HG03280 (cell line): ENCODE data around the gene RIMBP2.

Experiments
- ATAC-seq: cut with Tn5 transposase; IDR thresholded peaks from one replicate; pipeline ENCODE4 v1.9.1; 2021; ENCODE audit warnings: mild to moderate bottlenecking, moderate library complexity; ENCODE audit not compliant: unreplicated experiment

The RIMBP2 gene

DNA sequence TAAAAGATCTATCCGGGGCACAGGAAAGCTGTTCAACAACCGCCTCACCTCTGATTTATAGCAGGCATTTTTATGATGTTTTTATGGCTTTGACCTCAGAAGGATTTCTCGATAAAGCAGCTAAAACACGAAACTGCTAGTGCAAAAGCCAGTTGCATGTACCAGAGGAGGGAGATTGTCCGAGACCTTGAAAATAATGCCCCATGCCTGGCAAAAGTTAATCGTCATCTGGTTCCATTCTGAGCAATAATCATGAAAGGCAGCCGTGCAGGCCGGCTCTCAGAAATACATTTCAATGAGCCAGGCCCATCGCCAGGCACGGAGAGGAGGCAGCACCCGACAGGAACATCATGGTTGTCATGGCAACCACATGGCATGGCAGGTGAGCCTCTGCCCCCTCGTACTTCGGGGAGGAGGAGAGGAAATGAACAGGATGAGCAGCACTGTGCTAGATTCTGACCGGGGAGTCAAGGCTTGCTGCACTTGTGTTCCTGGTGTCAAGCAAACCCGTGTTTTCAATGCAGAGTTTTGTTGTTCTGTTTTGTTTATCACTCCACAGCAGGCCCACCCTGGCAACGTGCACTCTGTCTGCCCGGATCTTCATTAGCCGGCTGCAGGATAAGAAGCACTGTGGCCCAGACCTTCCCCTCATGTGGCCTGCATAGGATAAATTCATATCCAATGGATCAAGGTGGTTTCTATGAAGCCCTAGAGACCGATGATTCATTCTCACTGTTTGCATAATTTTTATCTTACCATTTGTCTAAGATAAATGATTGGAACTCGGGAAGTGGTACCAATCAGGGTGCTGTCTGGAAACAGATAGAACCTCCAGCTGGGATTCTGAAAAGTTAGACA is 160.2 kb downstream of the RIMBP2 start:
- no peak for ATAC-seq

DNA sequence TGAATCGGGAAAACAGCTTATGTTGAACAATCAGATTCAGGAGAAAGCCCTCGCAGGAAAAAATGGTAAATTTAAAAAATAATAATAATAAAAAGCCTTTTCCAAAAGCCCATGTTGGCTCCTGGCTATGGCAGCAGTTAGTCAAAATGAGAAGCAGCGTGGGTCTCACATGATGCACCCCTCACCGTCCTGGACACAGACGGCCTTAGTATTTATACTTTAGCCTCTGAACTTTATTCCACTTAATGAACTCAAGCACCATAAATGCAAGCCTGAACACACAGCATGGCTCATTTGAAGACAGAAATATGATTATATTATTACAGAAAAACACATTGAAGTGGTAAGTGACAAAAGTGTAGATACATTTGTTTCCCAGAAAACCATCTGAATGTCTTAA is 160.9 kb downstream of the RIMBP2 start:
- ATAC-seq: no peak

DNA sequence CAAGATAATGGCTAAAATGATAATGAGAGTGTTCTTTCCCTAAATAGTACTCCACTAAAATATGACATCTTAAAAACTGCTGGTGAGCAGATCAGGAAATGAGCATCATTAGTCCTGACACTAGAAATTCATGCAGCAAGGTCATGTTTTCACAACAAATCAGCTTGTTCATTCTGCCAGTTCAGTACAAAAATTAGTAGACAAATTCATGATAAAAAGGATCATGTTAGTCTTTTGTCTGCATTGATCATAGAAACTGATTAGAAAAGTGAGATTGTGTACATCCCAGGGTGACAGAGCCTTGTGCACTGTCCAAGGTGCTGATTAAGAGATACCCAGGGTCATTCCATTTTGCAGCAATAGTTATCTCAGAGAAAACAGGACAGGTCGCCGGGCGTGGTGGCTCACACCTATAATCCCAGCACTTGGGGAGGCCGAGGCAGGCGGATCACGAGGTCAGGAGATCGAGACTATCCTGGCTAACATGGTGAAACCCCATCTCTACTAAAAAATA is 163.6 kb downstream of the RIMBP2 start:
- ATAC-seq: no peak

DNA sequence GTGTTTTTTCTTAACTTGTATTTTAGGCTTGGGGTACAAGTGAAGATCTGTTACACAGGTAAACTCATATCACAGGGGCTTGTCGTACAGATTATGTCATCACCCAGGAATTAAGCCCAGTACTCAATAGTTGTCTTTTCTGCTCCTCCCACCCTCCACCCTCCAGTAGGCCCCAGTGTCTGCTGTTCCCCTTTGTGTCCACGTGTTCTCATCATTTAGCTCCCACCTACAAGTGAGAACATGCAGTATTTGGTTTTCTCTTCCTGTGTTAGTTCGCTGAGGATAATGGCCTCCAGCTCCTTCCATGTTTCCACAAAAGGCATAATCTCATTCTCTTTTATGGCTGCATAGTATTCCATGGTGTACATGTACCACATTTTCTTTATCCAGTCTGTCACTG is 166.7 kb downstream of the RIMBP2 start:
- ATAC-seq: no peak

DNA sequence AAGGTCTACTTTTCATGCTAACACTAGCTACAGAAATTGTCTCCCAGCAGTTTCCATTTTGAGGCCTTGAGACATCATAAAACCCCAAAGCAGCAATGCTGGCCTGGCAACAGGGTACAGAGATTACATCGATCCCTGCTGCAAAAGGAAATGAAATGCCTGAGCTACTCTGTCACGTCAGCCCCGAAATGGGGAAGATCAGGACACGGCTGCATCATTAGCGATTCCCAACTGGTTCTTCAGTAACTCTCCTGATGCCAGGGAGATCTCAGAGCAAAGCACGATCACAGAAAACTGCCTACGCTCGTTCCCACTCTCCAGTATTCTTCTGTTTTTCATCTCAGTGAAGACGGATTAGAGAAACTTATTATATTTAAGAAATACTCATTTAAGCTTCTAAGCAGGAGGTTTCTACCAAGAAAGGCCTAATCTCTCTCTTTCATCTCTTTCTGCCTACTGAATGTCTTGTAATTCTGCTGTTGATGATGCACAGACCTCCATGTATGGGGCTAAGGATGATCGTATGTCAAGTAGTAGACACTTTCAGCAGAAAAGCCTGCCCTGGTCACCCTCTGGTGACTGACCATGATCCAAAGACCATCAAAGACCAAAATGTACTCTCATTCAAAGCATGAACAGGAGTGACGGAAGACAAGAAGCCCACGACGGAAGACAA is 168.5 kb downstream of the RIMBP2 start:
- no peak for ATAC-seq

DNA sequence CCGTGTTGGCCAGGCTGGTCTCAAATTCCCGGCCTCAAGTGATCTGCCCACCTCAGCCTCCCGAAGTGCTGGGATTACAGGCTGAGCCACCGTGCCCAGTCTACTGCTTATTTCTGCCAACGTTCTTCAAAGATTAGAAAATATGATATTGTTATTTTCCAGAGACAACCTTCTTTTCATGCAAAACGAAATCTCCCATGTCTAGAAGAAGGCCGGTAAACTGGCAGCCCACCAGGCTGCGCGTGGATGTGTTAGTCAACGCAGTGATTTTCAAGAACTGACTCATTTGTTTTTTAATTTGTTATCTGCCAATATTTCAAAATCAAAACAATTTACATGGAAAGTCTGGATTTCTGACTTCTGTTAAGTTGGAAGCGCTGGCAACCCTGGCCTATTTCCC is 169.6 kb downstream of the RIMBP2 start:
- no peak for ATAC-seq

DNA sequence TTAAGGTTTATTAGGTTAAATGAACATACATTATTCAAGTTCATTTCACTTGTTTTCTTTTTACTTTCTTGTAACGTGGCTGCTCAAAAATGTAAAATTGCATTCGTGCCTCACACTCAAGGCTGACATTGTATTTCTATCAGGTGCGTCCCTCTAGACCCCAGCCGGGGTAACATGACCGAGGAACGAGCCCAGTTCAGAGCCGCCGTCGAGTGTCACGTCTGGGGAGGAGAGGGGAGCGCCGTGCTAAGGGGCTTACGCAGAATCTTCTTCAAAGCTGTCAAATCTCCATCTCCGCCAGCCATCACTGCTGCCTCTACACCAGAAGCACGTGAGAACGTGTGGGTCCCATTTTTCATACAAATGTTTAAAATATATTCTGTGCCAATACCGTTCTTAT is 170.6 kb downstream of the RIMBP2 start:
- ATAC-seq: no peak

DNA sequence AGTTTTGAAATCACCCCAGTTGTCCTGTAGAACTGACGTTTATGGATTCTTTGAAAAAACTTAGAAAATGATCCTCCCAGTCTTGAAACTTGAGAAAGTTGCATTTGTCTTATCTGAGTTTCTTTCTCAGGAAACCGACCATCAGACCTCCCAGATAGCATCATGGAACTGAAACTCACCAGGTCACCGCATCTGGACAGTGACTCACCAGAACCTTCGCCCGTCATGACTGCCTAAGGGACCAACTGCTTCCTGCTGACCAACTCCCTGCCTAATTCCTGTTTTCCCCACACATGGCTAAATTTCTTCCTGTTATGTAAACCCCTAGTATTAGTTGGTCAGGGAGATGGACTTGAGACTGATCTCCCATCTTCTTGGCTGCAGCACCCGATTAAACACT is 175.7 kb downstream of the RIMBP2 start:
- ATAC-seq: no peak

DNA sequence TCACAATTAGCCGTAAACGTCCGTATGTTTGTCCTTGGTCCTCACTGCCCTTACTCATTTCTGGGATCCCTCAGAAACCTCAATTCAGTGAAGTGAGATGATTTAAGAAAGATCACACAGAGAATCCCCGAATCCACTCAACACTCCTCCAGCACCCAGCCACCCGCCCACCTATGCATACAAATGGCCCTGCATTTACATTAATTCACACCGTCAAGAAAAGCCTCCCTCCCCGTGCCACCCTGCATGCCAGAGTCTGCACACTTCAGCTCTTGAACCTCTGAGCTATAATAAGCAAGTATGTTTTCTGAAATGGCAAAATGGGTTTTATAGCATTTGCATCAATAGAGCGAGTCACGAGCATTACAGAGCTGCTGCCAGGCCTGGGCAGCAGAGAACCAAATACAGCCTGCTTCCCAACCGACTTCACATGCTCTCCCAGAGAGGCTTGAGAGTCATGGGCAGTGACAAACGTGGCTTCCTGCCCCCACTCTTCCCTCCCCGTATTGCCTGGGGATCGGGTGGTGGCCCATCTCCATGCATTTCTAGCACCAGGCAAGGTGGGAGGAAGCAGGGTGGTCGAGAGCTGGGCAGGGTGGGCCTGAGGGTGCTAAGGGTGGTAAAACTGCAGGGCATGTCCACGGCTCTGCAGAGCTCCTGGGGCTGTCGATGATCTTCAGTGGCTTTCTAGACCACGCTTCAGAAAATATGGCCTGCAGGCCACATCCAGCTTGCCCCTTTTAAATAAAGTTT is 177.6 kb downstream of the RIMBP2 start:
- no peak for ATAC-seq

DNA sequence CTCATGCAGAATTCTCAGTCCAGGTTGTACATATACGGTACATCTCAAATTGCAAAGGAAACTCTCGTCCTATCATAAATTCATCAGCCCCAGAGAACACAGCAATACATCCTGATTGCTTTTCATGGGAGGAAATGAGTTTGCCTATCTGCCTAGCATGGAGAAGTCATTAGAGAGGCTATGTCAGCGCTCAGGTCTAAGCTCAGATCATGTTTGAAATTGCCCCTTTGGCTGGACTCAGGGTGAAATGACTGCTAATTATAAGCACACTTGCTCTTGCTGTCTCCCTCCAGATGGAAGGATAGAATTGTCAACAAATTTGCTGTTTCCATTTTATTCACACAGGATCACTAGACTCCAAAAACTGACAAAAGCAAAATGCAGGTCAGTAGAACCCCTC is 178.4 kb downstream of the RIMBP2 start:
- no peak for ATAC-seq

DNA sequence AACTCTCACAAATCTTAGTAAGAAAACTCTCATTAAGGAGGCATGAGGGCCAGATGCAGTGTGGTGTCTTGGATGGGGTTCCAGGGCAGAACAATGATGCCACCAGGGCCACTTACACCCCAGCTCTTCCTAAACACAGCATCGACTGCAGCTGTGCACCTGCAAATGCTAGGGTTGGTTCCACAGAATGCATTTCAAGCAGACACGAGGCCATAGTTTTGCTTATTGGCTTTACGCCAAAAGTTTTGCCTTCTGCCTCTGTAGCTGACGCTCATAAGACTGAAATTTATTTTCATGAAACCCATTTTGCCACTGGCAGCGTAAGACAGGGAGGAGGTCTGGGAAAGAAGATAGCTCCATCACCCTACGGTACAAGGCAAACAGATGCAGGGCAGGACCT is 179.0 kb downstream of the RIMBP2 start:
- no peak for ATAC-seq

DNA sequence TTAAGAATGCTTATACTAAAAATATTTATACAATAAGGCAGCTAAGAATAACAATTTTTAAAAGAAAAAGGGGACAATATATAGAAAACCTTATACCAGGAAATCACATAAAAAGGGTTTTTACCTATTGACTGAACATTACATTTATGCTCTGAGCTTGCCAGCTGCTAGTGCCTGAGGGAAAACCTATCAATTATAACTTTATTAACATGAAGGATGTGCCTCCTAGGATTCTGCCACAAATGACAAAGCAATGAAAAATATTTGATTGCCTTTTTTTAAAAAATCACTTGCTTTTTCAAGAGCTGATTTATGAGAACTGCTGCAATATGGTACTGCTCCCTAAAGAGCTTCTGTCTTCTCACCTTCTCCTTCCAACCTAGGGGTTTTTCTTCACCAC is 185.7 kb downstream of the RIMBP2 start:
- no peak for ATAC-seq

DNA sequence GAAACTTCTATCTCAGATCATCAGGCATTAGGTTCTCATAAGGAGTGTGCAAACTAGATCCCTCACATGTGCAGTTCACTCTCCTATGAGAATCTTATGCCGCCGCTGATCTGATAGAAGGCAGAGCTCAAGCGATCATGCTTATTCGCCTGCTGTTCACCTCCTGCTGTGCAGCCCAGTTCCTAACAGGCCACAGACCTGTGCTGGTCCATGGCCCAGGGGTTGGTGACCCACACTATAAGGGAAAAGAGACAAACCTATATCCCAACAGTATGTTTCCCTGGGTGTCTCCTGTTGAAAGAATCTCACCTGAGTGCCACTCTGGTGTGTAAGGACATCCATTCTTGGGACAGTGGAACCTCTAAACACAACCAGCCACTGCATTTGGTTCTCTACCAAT is 186.3 kb downstream of the RIMBP2 start:
- ATAC-seq: no peak

DNA sequence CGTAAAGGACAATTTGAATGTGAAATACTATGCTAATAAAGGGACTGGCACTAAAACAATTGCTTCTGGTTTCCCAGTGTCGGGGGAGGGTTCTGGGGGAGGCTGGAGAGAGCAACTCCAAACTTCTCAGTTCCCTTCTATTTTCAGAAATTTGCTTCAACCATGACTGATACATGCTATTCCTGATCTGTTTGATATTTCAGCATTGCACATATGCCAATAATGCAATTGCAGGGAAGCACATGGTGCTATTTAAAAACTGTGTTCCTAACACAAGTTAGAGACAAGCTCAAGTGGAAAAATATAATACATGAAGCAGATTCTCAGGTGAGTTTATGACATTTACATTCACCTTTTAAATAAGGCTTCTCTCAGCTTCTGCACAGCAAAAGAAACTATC is 188.9 kb downstream of the RIMBP2 start:
- ATAC-seq: no peak

DNA sequence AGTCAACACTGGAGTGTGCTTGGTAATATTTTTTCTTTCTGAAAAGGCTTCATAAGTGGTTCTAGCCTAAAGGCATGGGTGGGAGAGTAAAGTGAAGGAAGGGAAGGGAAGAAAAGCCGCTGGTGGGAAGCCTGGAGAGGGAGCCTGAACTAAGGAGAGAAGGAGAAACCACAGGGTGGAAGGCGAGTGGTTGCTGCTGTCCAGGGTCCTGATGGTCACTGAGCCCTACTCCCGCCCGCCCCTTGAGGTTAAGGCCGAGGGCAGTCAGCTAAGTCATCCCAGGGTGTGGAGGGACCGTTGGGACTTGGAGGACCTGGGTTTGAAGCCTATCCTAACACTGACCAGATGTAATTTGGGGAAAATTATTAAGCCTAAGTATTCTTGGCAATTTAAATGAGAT is 189.3 kb downstream of the RIMBP2 start:
- ATAC-seq: no peak

DNA sequence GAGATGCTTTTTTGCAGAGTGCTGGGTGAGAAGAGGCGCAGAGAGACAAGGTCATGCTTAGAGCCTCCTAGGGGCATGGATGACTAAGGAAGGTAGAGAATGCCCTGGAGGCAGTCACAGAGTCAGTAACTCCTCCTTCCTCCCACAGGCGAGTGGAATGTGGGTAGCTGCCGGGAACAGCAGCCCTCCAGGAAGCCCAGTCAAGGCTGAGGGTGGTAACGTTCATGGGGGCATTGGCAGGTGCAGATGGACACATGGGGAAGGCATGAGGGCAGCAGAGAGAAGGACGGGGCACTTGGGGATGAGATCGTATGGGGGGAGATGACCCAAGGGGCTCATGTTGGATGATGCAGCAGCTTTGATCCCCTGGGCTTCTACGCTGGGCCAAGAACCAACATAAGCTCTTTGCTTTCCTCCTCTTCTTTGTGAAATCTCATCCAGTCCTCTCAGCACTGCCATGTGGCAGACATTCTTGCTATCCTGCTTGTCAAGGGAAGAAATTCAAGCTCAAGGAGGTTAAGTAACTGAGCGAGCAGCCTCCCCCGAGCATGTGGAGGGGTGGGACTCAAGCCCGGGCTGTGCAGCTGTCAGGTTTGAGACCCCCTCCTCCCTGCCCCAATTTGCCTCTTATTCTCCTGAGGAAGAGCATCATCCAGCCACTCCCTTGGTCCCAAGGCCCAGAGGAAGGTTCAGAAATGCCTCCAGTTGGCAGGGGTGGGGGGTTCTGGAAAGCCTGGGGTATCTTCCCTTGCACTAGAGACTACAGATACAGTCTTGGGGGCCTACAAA is 190.5 kb downstream of the RIMBP2 start:
- ATAC-seq: no peak

DNA sequence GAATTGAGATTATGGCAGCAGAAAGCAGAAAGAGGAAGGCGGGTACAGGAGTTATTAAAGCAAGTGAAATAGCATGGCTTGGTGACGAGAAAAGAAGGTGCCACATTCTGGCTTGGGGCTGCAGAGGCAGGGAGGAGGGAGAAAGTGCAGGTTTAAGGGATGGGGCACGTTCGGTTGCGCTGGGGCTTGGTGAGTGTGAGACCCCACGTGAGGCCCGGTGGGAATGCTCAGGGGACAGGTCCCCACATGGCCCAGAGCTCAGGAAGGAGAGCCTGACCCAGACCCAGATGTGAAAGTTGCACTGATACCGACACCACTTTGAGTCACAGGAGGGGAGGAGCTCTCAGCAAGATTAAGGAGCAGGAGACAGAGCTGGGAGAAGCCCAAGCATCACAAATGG is 191.3 kb downstream of the RIMBP2 start:
- ATAC-seq: no peak

DNA sequence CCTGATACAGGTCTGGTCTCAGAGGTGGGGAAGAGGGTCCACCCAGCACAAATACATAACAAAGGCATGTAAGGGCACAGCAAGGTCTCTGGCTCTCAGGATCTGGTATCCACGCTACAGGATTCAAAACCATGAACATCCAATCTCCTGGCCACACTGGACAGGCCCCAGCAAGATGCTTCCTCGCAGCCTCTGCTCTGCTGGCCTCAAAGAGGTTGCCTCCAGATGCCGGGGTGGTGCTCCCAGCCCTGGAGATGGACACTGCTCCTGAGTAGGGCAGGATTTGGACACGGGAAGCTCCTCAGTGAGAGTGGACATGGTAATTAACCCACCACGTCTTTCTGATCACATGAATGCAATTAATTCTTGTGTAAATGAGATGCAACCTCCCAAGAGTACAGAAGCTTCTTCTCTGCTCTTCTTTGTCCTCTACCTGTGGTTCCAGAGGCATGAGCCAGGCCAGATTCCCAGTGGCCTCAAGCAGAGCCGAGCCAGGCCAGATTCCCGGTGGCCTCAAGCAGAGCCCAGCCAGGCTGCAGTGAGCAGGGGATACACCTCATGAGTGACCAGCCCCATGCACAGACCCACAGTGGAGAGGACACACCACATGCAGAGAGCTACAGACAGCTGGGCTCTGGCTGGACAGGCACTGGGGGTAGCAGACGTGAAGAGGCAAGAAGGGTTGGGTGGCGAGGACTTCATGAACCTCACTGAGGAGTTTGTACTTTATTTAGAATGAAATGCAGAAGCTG is 192.1 kb downstream of the RIMBP2 start:
- no peak for ATAC-seq

DNA sequence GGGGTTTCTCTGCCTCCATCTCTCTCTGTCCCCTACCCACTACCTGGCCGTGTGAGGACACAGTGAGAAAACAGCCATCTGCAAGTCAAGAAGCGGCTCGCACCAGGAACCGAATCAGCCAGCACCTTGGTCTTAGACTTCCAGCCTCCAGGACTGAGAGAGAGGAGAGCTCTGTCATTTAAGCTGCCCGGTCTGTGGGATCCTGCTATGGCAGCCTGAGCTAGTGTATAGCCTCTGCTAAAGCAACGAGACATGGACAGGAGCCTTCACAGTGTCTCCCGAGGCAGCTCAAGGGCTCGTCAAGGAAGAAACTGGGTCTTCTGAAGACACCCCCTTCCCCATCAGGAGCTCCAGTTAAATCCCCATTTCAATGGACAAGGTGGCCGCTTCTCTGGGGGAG is 192.9 kb downstream of the RIMBP2 start:
- ATAC-seq: no peak

DNA sequence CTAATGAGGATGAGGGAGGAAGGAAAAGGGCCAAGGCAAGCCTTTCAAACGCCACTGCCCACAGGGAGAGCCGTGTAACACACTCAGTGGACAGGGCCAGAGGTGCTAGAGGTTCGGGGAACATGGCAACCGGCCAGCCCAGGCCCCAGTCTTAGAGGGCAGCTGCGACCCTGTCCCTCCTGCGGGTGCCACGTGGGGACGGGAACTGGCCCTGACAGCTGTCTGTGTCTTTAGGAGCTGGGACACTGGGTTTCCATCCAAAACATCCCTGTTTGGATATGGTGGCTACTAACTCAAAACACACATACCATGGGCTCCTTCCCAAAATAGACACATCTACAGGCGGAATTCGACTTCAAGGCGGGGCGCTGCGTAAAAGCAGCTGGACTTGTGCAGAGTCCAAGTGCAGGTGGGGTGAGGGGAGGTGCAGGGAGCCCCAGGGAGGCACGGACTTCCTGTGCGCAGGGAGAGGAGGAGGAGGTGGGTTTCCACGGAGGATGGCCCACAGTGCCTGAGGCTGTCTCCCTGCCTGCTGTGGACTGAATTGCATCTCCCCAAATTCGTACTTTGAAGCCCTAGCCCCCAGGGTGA is 193.8 kb downstream of the RIMBP2 start:
- ATAC-seq: no peak
